Measurements from ENCODE around the gene ADGRL3. TPM values are rescaled to one million over a fixed set of nuclear protein-coding genes. Genes with fewer than 3 reads are reported as not detected.

Gene ADGRL3
- total RNA-seq, 1 donor, result under 0.01 TPM

DNA sequence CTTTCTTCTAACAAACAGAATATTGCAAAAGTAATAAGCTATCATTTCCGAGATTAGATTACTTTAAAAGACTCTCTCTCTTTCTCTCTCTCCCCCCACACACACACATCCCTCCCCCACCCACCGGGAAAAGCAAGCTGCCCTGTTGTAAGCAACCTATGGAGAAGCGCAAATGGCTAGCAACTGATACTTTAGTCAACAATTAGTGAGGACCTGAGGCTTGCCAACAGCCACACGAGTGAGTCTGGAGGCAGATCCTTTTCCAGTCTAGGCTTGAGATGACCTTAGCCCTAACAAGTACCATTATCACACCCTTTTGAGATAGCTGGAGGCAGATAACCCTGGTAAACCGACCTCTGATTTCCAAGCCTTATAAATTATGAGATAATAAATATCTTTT, 19.7 kb upstream of the ADGRL3 start:
- TF ChIP-seq CTCF (IDR thresholded peaks at IDR 0.05; ENCODE audit: insufficient read depth, low read length), result no peak
- no peak for DNase-seq (ENCODE audit: low read depth)
- no peak overlapping the region for H3K4me3 ChIP-seq (ENCODE audit: low read depth, low read length)

DNA sequence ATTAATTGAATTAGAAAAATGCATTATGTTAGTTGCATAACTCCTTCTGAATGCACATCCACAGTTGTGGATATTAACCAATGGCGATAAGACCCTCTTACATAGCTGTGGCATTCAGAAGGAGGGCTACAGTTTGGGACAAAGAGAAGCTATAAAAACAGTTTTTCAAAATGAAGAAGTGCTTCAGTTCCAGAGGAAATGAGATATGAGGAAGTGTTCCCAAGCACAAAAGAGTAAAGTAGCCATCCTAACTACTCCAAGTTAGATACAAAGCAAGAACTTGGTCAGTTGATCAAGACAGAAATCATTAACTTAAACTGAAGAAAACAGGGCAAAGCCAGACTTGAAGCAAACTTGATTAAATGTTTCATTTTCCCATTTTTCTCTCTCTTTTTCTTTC, 17.2 kb upstream of the ADGRL3 start:
- no peak overlapping the region for H3K4me3 ChIP-seq (ENCODE audit: low read depth, low read length)
- no peak for TF ChIP-seq CTCF (IDR thresholded peaks at IDR 0.05; ENCODE audit: insufficient read depth, low read length)
- no peak for DNase-seq (ENCODE audit: low read depth)

DNA sequence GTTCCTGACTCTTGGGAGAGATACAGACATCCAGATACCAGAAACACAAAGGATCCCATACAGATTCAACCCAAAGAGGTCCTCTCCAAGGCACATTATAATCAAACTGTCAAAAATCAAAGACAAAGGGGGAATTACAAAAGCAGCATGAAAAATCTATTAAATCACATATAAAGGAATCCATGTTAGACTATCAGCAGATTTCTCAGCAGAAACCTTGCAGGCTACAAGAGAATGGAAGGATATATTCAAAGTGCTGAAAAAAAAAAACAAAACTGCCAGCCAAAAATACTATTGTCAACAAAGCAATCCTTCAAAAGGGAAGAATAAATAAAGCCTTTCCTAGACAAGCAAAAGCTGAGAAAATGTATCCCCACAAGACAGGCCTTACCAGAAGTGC, 14.8 kb upstream of the ADGRL3 start:
- no peak overlapping the region for H3K4me3 ChIP-seq (ENCODE audit: low read depth, low read length)
- no peak for DNase-seq (ENCODE audit: low read depth)
- TF ChIP-seq CTCF (IDR thresholded peaks at IDR 0.05; ENCODE audit: insufficient read depth, low read length), result no peak

- no peak for DNase-seq (ENCODE audit: low read depth)
- TF ChIP-seq CTCF (IDR thresholded peaks at IDR 0.05; ENCODE audit: insufficient read depth, low read length), result no peak
Observed at GRCh38 chr4:61192392-61192791, 7.7 kb upstream of the ADGRL3 start.

DNA sequence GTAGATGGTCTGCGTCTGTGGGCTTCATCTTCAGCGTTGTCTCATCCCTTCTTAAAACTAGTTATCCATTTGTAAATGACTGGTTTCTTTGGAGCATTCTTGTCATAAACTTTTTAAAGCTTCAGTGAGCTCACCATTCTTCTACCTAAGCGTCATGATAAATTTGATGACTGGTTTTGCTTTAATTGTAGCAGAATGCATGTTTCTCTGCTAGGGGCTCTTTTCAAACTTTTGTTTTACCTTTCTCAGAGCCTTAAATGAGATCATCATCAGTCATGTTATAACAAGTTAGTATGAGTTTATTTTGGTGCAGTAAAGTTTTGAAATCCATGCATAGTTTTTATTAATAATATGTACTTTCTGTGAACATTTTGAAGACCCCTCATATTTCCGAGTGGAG, 6.3 kb upstream of the ADGRL3 start:
- no peak for TF ChIP-seq CTCF (IDR thresholded peaks at IDR 0.05; ENCODE audit: insufficient read depth, low read length)
- H3K4me3 ChIP-seq (ENCODE audit: low read depth, low read length), result no peak overlapping the region
- no peak for DNase-seq (ENCODE audit: low read depth)

More at GRCh38 chr4:61192392-61192791, 7.7 kb upstream of the ADGRL3 start:
- H3K4me3 ChIP-seq (ENCODE audit: low read depth, low read length), result no peak overlapping the region

- no peak for TF ChIP-seq CTCF (IDR thresholded peaks at IDR 0.05; ENCODE audit: insufficient read depth, low read length)
- no peak overlapping the region for H3K4me3 ChIP-seq (ENCODE audit: low read depth, low read length)
- no peak for DNase-seq (ENCODE audit: low read depth)
Observed at GRCh38 chr4:61194571-61194970, 5.6 kb upstream of the ADGRL3 start.

DNA sequence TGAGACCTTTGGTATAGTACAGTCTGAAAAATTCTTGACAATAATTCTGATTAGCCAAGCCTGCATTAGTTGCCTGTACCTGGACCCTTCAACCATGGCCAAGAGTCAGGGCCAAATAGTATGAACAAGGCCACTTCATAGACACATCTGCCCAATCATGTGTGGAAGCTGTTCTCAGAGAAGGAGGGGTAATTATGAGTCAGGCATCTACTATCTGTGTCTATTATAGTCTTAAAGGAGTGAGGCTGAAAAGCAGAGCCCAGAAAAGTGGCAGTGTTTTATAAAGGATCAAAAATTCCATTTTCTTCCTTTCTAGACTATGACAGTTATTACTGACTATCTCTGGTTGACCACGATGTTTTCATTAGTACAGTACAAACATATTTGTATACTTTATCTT, 5.0 kb upstream of the ADGRL3 start:
- DNase-seq (ENCODE audit: low read depth), result no peak
- no peak overlapping the region for H3K4me3 ChIP-seq (ENCODE audit: low read depth, low read length)
- TF ChIP-seq CTCF (IDR thresholded peaks at IDR 0.05; ENCODE audit: insufficient read depth, low read length), result no peak
